ENCODE measurements around the gene PTGES2. TPM values are rescaled to one million over a fixed set of nuclear protein-coding genes. Genes with fewer than 3 reads are reported as not detected.
"Not testable (repeated sequence)": the region's sequence is repeated elsewhere in the genome, so short reads cannot be mapped to it uniquely, and the experiment has no call there.

PTGES2 gene
- total RNA-seq, 1 donor from 2014 or later = 65.4 TPM

DNA sequence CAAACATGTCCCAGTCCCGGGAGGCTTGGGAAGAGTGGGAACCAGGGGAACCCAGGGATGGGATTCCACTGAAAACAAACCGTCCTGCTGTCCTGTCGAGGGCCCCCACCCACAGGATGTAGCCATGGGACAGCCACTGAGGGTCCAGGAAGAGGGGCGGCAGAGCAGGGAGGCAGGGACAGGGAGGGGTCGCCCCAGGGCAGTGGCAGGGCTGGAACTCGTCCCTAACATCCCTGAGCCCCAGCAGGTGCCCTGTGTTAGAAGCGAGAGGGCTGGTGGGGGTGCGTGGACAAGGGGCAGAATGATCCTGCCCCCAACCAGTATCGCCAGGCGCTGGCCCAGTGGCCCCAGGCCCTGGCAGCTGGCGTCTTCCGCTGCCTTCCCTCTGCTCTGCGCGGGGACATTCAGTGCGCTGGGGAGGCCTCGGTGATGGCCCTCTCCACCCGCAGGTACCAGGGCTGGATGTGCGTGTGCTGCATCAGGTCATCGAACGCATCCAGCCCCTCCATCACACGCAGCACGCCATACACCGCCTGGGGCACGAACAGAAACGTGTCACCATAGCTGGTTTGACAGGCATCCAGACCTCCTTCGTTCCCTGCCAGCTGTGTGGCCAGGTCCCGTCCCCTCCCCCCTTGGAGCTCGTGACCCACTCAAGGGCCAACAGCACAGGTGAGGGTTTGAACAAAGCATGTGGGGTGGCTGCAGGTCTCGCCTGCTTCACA is 6.6 kb downstream of the PTGES2 start:
- intact Hi-C loops (cut with micrococcal nuclease) = no loop called here

GRCh38 chr9:128120061-128120740 is 7.3 kb downstream of the PTGES2 start:
- intact Hi-C loops (cut with micrococcal nuclease) = no loop called here

DNA sequence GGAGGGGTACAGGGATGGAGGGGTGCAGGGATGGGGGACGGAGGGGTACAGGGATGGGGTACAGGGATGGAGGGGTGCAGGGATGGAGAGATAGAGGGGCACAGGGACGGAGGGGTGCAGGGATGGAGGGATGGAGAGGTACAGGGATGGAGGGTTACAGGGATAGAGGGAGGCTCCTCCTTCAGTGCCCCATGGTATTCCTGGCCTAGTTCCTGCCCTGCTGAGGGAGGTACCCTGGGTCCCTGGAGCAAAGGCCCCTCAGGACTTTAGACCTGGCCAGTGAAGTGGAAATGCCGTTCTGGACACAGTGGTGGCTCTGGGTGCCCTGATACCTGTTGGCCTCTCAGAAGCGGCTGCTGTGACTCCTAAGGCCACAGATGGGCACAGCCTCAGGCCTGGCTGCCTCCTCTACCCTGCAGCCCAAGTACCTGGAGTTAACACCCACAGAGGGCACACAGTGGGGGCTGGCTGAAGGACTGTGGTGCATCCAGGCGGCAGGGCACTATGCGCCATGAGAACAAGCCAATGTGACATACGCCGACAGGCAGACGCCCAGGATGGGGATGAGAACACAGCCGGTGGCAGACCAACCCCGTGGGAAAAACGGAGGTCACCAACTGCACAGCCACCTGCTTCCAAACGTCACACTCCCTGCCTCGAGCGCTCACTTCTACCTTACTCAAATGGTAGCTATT is 8.4 kb downstream of the PTGES2 start:
- intact Hi-C loops (cut with micrococcal nuclease) = no loop called here

- intact Hi-C loops (cut with micrococcal nuclease) = no loop called here
These were observed 9.1 kb downstream of the PTGES2 start for GRCh38 chr9:128118472-128118857.

DNA sequence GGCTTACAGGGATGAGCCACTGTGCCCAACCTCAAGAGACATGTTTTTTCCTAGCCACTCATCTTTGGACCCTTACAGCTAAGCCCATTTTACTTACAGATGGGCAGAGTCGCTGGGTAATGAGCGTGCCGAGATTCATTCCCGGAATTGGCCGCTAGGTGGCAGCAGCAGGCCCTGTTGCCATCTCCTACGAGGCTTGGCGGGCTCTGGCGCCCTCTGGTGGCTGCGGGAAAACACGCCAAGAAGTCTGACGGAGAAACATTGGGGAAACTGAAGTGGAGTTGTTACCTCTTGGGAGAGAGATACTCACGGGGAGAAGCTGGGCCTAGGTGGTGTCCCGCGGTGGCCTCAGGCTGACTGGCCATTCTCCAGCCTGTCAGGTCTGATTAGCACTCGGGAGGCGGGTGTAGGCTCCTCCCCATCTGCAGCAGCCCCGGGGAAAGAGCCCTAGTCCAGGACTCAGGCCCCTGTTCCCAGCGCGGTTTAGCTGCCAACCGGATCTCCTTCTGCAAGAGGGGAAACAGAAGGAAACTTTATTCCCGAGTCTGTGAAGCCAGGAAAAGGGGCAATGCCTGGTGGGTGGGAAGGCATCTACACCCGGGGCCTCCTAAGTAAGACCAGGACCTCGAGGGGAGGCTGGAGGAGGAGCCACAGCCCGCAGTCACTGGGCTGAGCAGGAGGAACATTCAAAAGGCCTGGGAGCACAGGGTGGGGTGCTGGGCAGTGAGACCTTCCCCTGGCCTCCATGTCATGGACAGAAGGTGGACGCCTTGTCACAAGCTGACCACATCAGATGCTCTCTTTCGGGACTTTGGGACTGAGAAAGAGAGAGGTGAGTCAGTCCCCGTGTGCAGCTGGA is 9.7 kb downstream of the PTGES2 start:
- intact Hi-C loops (cut with micrococcal nuclease) = loop anchor here (1.0 to 2.0 kb wide), 5 partner anchors 9 to 175 kb away; partner anchors contain the start of genes NAIF1 and PTGES2

DNA sequence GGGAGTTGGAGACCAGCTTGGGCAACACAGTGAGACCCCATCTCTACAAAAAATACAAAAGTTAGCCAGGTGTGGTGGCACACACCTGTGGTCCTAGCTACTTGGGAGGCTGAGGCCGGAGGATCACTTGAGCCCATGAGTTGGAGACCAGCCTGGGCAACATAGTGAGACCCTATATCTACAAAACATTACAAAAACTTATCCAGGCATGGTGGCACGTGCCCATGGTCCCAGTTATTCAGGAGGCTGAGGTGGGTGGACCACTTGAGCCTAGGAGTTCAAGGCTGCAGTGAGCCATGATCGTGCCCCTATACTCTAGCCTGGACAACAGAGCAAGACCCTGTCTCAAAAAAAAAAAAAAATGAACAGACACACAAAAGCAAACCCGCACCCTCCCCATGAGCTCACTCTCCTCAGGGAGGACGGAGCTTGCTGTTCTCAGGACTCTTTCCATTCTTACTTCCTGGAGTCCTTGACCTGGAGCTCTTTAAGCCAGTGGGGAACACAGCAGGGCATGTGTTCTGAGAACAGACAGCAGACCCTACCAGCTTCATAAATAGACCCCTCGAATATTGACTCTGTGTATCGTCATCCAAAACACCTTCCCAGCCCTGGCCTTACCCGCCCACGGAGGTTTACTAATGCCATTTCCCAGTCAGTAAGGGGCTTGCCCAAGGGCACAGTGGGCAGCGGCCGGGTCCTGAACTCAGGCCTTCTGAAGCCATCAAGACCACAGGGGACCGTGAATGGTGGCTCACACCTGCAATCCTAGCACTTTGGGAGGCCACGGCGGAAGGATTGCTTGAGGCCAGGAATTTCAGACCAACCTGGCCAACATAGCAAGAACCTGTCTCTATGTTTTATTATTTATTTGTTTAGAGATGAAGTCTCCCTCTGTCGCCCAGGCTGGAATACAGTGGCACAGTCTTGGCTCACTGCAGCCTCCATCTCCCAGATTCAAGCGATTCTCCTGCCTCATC is 11.1 kb downstream of the PTGES2 start:
- intact Hi-C loops (cut with micrococcal nuclease) = loop anchor here (1.0 to 2.0 kb wide), 5 partner anchors 11 to 173 kb away; partner anchors contain the start of genes NAIF1 and PTGES2

GRCh38 chr9:128115187-128116103 is 12.1 kb downstream of the PTGES2 start:
- intact Hi-C loops (cut with micrococcal nuclease) = loop anchor here (2.0 kb wide), 2 partner anchors 21 to 81 kb away; no protein-coding TSS in a partner anchor

- intact Hi-C loops (cut with micrococcal nuclease) = no loop called here
These were observed 13.0 kb downstream of the PTGES2 start for GRCh38 chr9:128114326-128115186.

- intact Hi-C loops (cut with micrococcal nuclease) = no loop called here
These were observed 13.8 kb downstream of the PTGES2 start for GRCh38 chr9:128113526-128114325.

DNA sequence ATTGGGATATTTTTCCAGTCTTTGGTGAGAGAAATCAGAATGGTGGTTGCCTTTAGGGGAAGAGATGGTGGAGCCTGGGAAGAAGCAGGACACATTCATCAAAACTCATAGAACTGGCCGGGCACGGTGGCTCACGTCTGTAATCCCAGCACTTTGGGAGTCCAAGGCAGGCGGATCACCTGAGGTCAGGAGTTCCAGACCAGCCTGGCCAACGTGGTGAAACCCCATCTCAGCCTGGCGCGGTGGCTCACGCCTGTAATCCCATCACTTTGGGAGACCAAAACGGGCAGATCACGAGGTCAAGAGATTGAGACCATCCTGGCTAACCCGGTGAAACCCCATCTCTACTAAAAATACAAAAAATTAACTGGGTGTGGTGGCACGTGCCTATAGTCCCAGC is 15.8 kb downstream of the PTGES2 start:
- intact Hi-C loops (cut with micrococcal nuclease) = not testable (repeated sequence)

- intact Hi-C loops (cut with micrococcal nuclease) = no loop called here
These were observed 18.3 kb downstream of the PTGES2 start for GRCh38 chr9:128109050-128109709.

- intact Hi-C loops (cut with micrococcal nuclease) = no loop called here
These were observed 19.1 kb downstream of the PTGES2 start for GRCh38 chr9:128108269-128109049.

GRCh38 chr9:128107468-128108268 is 19.9 kb downstream of the PTGES2 start:
- intact Hi-C loops (cut with micrococcal nuclease) = no loop called here

GRCh38 chr9:128106940-128107467 is 20.5 kb downstream of the PTGES2 start:
- intact Hi-C loops (cut with micrococcal nuclease) = no loop called here
